Stomach (tissue), 9 donors: ENCODE results near the gene TRIM32. TPM values are rescaled to one million over a fixed set of nuclear protein-coding genes. Genes with fewer than 3 reads are reported as not detected.

ENCODE experiments used
- DNase-seq, 2 donors: peaks; one replicate each; pipeline versions ENCODE4 v3.0.0 to v3.0.0-alpha.2; 2013 to 2019
- H3K27ac ChIP-seq, 5 donors: fragments of 200-600 bp in 4 of 5; sonication (generic) in 4 of 5; one replicate each; pipeline ENCODE4 v1.5.1; 2013 to 2019; ENCODE audit warnings: mild to moderate bottlenecking in 1 of 5, moderate library complexity in 1 of 5
- H3K27me3 ChIP-seq, 3 donors: fragments of 200-600 bp; sonication (generic); one replicate each; pipeline ENCODE4 v1.5.1; 2017 to 2019; ENCODE audit warnings: mixed run types in 1 of 3
- H3K36me3 ChIP-seq, 4 donors: fragments of 200-600 bp; sonication (generic); 1 replicate in 3 of 4; 2 replicates in 1 of 4; pipeline ENCODE4 v1.5.1; 2016 to 2019
- H3K4me1 ChIP-seq, 4 donors: fragments of 200-600 bp; sonication (generic); one replicate each; pipeline ENCODE4 v1.5.1; 2016 to 2019
- H3K4me3 ChIP-seq, 4 donors: fragments of 200-600 bp; sonication (generic) in 3 of 4; one replicate each; pipeline ENCODE4 v1.5.1; 2016 to 2019; ENCODE audit warnings: mild to moderate bottlenecking in 1 of 4
- H3K9me3 ChIP-seq, 4 donors: fragments of 200-600 bp; sonication (generic); one replicate each; pipeline ENCODE4 v1.5.1; 2016 to 2019
- CTCF ChIP-seq, 7 experiments: fragments of 450-650 bp in 4 of 7; fragments of 200-600 bp in 3 of 7; sonication (generic) in 3 of 7; IDR thresholded peaks; one replicate each; pipeline ENCODE4 v1.5.1; 2016 to 2019; ENCODE audit warnings: antibody characterized with exemption in 7 of 7, control low read depth in 2 of 7, mild to moderate bottlenecking in 1 of 7
- EP300 ChIP-seq: sonication (generic); formaldehyde crosslinking; IDR thresholded peaks from one replicate; pipeline ENCODE4 v1.6.1; 2017; ENCODE audit warnings: antibody characterized with exemption
- POLR2A ChIP-seq, 4 donors: fragments of 450-650 bp; IDR thresholded peaks; one replicate each; pipeline ENCODE4 v1.6.1; 2016; ENCODE audit warnings: antibody characterized with exemption in 4 of 4, control low read depth in 2 of 4, mild to moderate bottlenecking in 1 of 4, moderate library complexity in 1 of 4
- POLR2AphosphoS5 ChIP-seq, 3 donors: sonication (generic); formaldehyde crosslinking; IDR thresholded peaks; one replicate each; pipeline ENCODE4 v1.6.1; 2016; ENCODE audit warnings: antibody characterized with exemption in 3 of 3
- WGBS, 5 donors: extraction: QIAGEN DNeasy Blood & Tissue Kit in 3 of 5; methylation state at CpG; one replicate each; pipeline versions ENCODE4 v1.1.5 to v1.1.7; 2013 to 2018; 5-methylcytosine and 5-hydroxymethylcytosine counted together
- intact Hi-C: fragments of 100-400 bp; cut with DNase I; formaldehyde crosslinking; loops from one replicate; pipeline ENCODE4 v1.15.1; 2023; ENCODE audit warnings: low total_unique reads
- polyA plus RNA-seq, 3 donors: library from polyadenylated mRNA; stranded (reverse); fragments of 200-250 nt; gene quantifications; one replicate each; pipeline ENCODE4 v1.2.3, GENCODE V29; 2013
- total RNA-seq, 5 donors: library from RNA; depleted of rRNA; stranded (reverse); fragments of >200 nt; gene quantifications; one replicate each; pipeline versions ENCODE4 v1.1.0 to v1.2.3, GENCODE V29; 2014 to 2016
- donor health status: healthy with polysubstance abuse.
- donor health status: Bipolar disorder and iron deficiency.
- donor health status: healthy.

TRIM32 gene
- total and polyA plus RNA-seq, 8 donors, result 2.3 to 24.9 (median 6.3) TPM

GRCh38 chr9:116644091-116644688 lies 42.9 kb upstream of the TRIM32 start:
- Histone ChIP-seq H3K9me3 (no peaks in the 10 kb centered on the region), H3K4me1 (no peaks in the 10 kb centered on the region), H3K27me3 (no peaks in the 10 kb centered on the region), H3K27ac (no peak overlapping the region), H3K36me3 (no peaks in the 10 kb centered on the region), H3K4me3 (no peak overlapping the region)
- TF ChIP-seq EP300 (no peak), POLR2A (IDR thresholded peaks at IDR 0.05) (no peak), POLR2AphosphoS5 (IDR thresholded peaks at IDR 0.05) (no peak), CTCF (IDR thresholded peaks at IDR 0.05) (no peak)
- intact Hi-C loops, result loop anchor here (10.0 kb wide), 1 partner anchor 1049 kb away; no protein-coding TSS in a partner anchor
- 72 to 87% (median 80%) methylated on average over 2 of the region's 2 CpGs for WGBS, 5 donors
- DNase-seq, result peak in 1 of 2 donors; percentile 42

GRCh38 chr9:116646661-116647514 lies 40.2 kb upstream of the TRIM32 start:
- 73 to 81% (median 77%) methylated on average over 5 of the region's 5 CpGs for WGBS, 5 donors
- intact Hi-C loops, result loop anchor here (10.0 kb wide), 1 partner anchor 1052 kb away; no protein-coding TSS in a partner anchor
- no peaks in the 10 kb centered on the region for H3K9me3 ChIP-seq
- no peaks in the 10 kb centered on the region for H3K27me3 ChIP-seq
- H3K36me3 ChIP-seq, result peaks cover 0 to 5% (median 0%) of the 10 kb centered on the region in 4 donors
- H3K4me1 ChIP-seq, result no peaks in the 10 kb centered on the region
- TF ChIP-seq CTCF (IDR thresholded peaks at IDR 0.05) (peak in 4 of 7 experiments; percentile 30 to 42 (median 38)), POLR2AphosphoS5 (IDR thresholded peaks at IDR 0.05) (no peak)
- no peak overlapping the region for H3K4me3 ChIP-seq
- peak in 1 of 2 donors; percentile 72 for DNase-seq
- no peak overlapping the region for H3K27ac ChIP-seq

- H3K4me1 ChIP-seq, result no peaks in the 10 kb centered on the region
- H3K4me3 ChIP-seq, result no peak overlapping the region
- DNase-seq, result no peak
- H3K36me3 ChIP-seq, result peaks cover 0 to 5% (median 0%) of the 10 kb centered on the region in 4 donors
- H3K27me3 ChIP-seq, result no peaks in the 10 kb centered on the region
- no peaks in the 10 kb centered on the region for H3K9me3 ChIP-seq
- intact Hi-C loops, result loop anchor here (10.0 kb wide), 1 partner anchor 1053 kb away; no protein-coding TSS in a partner anchor
- TF ChIP-seq POLR2AphosphoS5 (IDR thresholded peaks at IDR 0.05) (no peak), CTCF (IDR thresholded peaks at IDR 0.05) (no peak), EP300 (no peak), POLR2A (IDR thresholded peaks at IDR 0.05) (no peak)
- no peak overlapping the region for H3K27ac ChIP-seq
- WGBS, 5 donors, result 72 to 87% (median 76%) methylated on average over 4 of the region's 4 CpGs
Measured at GRCh38 chr9:116647515-116647809, 39.6 kb upstream of the TRIM32 start.

- intact Hi-C loops, result loop anchor here (10.0 kb wide), 1 partner anchor 499 kb away; the partner anchor contains the start of gene PAPPA
- TF ChIP-seq CTCF (IDR thresholded peaks at IDR 0.05) (no peak), POLR2AphosphoS5 (IDR thresholded peaks at IDR 0.05) (no peak), EP300 (no peak), POLR2A (IDR thresholded peaks at IDR 0.05) (no peak)
- Histone ChIP-seq H3K36me3 (peaks cover 0 to 5% (median 0%) of the 10 kb centered on the region in 4 donors), H3K9me3 (no peaks in the 10 kb centered on the region), H3K4me1 (no peaks in the 10 kb centered on the region), H3K4me3 (no peak overlapping the region), H3K27ac (no peak overlapping the region), H3K27me3 (no peaks in the 10 kb centered on the region)
- 85 to 90% (median 85%) methylated on average over 7 of the region's 7 CpGs for WGBS, 5 donors
- no peak for DNase-seq
Measured at GRCh38 chr9:116653348-116654058, 33.6 kb upstream of the TRIM32 start.
